PC-9 (cell line): ENCODE data around the gene UMAD1.

Experiments used
- EZH2 ChIP-seq: fragments of 200-600 bp; sonication (generic); IDR thresholded peaks from 2 replicates; pipeline ENCODE4 v1.8.0; 2017; ENCODE audit warnings: antibody characterized with exemption, low read depth
- TF ChIP-seq, protein P1 (sequence below): fragments of 200-600 bp; sonication (generic); conservative IDR thresholded peaks from 2 replicates; pipeline ENCODE4 v1.6.1; 2017; ENCODE audit warnings: mixed run types, antibody characterized with exemption, mild to moderate bottlenecking, moderate library complexity

DNA sequence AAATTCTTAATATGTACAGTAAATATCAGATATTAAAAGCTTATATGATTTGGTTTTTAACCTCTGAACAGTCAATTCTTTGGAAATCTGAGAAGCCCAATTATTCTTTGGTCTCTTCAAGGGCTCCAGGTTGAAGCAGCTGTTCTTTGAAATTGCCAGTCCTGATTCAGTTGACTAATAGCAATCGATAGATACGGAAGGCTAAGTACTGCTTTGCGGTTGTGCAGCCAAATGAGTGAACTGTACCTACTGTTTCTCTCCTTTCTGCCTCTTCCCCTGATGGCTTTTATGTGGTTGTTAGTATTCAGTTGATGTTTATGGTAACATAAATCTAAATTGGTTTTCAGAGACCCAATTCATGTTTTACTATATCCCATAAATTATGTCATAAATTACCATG lies 181.0 kb downstream of the UMAD1 start:
- TF ChIP-seq, protein P1, sequence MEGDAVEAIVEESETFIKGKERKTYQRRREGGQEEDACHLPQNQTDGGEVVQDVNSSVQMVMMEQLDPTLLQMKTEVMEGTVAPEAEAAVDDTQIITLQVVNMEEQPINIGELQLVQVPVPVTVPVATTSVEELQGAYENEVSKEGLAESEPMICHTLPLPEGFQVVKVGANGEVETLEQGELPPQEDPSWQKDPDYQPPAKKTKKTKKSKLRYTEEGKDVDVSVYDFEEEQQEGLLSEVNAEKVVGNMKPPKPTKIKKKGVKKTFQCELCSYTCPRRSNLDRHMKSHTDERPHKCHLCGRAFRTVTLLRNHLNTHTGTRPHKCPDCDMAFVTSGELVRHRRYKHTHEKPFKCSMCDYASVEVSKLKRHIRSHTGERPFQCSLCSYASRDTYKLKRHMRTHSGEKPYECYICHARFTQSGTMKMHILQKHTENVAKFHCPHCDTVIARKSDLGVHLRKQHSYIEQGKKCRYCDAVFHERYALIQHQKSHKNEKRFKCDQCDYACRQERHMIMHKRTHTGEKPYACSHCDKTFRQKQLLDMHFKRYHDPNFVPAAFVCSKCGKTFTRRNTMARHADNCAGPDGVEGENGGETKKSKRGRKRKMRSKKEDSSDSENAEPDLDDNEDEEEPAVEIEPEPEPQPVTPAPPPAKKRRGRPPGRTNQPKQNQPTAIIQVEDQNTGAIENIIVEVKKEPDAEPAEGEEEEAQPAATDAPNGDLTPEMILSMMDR: no peak
- TF ChIP-seq EZH2: no peak
